K562 (cell line): Measurements from ENCODE around the gene CDRT4. TPM values are rescaled to one million over a fixed set of nuclear protein-coding genes. Genes with fewer than 3 reads are reported as not detected.

Source experiments
- ATAC-seq: fragments of 200-7000 bp; cut with Tn5 transposase; 3 replicates; pipeline ENCODE4 v1.9.1; 2020; ENCODE audit warnings: moderate library complexity
- BruUV-seq: library from RNA; stranded (reverse); fragments of 400-500 nt; replicated peaks from 2 replicates; lab custom pipeline; 2021; lab: Mats Ljungman, UMichigan
- CTCF ChIA-PET: fragments of 300-600 bp; formaldehyde crosslinking; extraction: SDS; loops from one replicate; lab custom pipeline; 2021; ENCODE audit warnings: low intra/inter-chr PET ratio; lab: Yijun Ruan, JAX
- POLR2A ChIA-PET: fragments of 300-600, 350-650 bp; sonication (Branson Sonifier 250); formaldehyde crosslinking; extraction: SDS; loops from one replicate; lab custom pipeline; 2021; ENCODE audit warnings: antibody characterized with exemption, inconsistent platforms; lab: Yijun Ruan, JAX
- DNase-seq, 4 experiments: peaks; one replicate each; pipeline versions ENCODE4 v3.0.0 to v3.0.0-alpha.2; 2011 to 2018; ENCODE audit warnings: low spot score in 3 of 4, mixed read lengths in 3 of 4; ENCODE audit errors: extremely low read depth in 1 of 4
- FAIRE-seq: peaks from 2 replicates; lab custom pipeline; 2011; peaks lifted over from hg19 to GRCh38; lab: Jason Lieb, UNC
- H2AFZ ChIP-seq: 2 replicates; pipeline ENCODE4 v1.6.0; 2011; ENCODE audit warnings: low read depth, low read length, control low read depth, inconsistent platforms
- H3K27ac ChIP-seq: fragments of 200-600 bp; 3 replicates; pipeline ENCODE4 v1.8.0; 2011; ENCODE audit warnings: low read depth, mild to moderate bottlenecking, control low read depth, inconsistent platforms, low read length, moderate library complexity, mixed read lengths; ENCODE audit errors: extremely low read depth
- H3K27me3 ChIP-seq, 2 experiments: fragments of 300-600 bp in 1 of 2; 2 replicates in 1 of 2; 3 replicates in 1 of 2; pipeline versions ENCODE4 v1.6.0 to v1.8.0; 2011; ENCODE audit warnings: inconsistent platforms in 2 of 2, low read length in 2 of 2, mild to moderate bottlenecking in 1 of 2, mixed read lengths in 1 of 2, moderate library complexity in 1 of 2; ENCODE audit not compliant: control insufficient read depth in 2 of 2, insufficient read depth in 2 of 2
- H3K36me3 ChIP-seq: fragments of 300-600 bp; 3 replicates; pipeline ENCODE4 v1.8.0; 2011; ENCODE audit warnings: mild to moderate bottlenecking, low read length, inconsistent platforms; ENCODE audit not compliant: control insufficient read depth, insufficient read depth
- H3K4me1 ChIP-seq, 2 experiments: fragments of 200-600 bp in 1 of 2; replicated peaks in 1 of 2; 2 replicates in 1 of 2; 3 replicates in 1 of 2; pipeline versions ENCODE4 v1.5.1 to v1.8.0; 2011; ENCODE audit warnings: inconsistent platforms in 2 of 2, low read length in 2 of 2, mild to moderate bottlenecking in 1 of 2, mixed read lengths in 1 of 2, moderate library complexity in 1 of 2; ENCODE audit not compliant: control insufficient read depth in 2 of 2, insufficient read depth in 2 of 2
- H3K4me2 ChIP-seq: 2 replicates; pipeline ENCODE4 v1.6.1; 2011; ENCODE audit warnings: low read length, control low read depth, inconsistent platforms, mixed read lengths; ENCODE audit not compliant: insufficient read depth
- H3K4me3 ChIP-seq: fragments of 200-600 bp; sonication (generic), shearing (Covaris generic); 2 replicates; pipeline ENCODE4 v1.5.1; 2016; ENCODE audit warnings: control low read depth, inconsistent platforms
- H3K79me2 ChIP-seq: fragments of 200-600 bp; 3 replicates; pipeline ENCODE4 v1.8.0; 2011; ENCODE audit warnings: low read length, inconsistent platforms; ENCODE audit not compliant: control insufficient read depth, insufficient read depth
- H3K9ac ChIP-seq, 2 experiments: 2 replicates each; pipeline versions ENCODE4 v1.6.0 to v1.6.1; 2011; ENCODE audit warnings: low read depth in 2 of 2, low read length in 2 of 2, control low read depth in 1 of 2, inconsistent platforms in 1 of 2, mild to moderate bottlenecking in 1 of 2, mixed read lengths in 1 of 2; ENCODE audit not compliant: insufficient read depth in 1 of 2
- H3K9me1 ChIP-seq: one replicate; pipeline ENCODE4 v1.6.0; 2011; ENCODE audit warnings: inconsistent platforms, mild to moderate bottlenecking, low read length, moderate library complexity; ENCODE audit not compliant: control insufficient read depth, insufficient read depth
- H3K9me3 ChIP-seq: replicated peaks from 2 replicates; pipeline ENCODE4 v1.5.1; 2011; ENCODE audit warnings: low read depth, low read length, inconsistent platforms; ENCODE audit not compliant: control insufficient read depth, insufficient read depth
- H4K20me1 ChIP-seq: replicated peaks from 2 replicates; pipeline ENCODE4 v1.6.1; 2011; ENCODE audit warnings: low read length, inconsistent platforms, mixed read lengths; ENCODE audit not compliant: control insufficient read depth, insufficient read depth
- ATF3 ChIP-seq, 2 experiments: fragments of 450-650 bp in 1 of 2; sonication (generic) in 1 of 2; formaldehyde crosslinking in 1 of 2; IDR thresholded peaks in 1 of 2; conservative IDR thresholded peaks in 1 of 2; 2 replicates each; pipeline versions ENCODE4 v1.6.1 to v1.8.1; 2016 to 2023; ENCODE audit warnings: mild to moderate bottlenecking in 2 of 2, moderate library complexity in 2 of 2, inconsistent platforms in 1 of 2, missing genetic modification reagents in 1 of 2
- CXXC5 ChIP-seq: fragments of 250-450 bp; sonication (Bioruptor Pico); IDR thresholded peaks from 2 replicates; pipeline ENCODE4 v1.8.0; 2022; ENCODE audit warnings: inconsistent platforms, mild to moderate bottlenecking, moderate library complexity
- DPF2 ChIP-seq: fragments of 450-650 bp; IDR thresholded peaks from 2 replicates; pipeline ENCODE4 v1.6.1; 2016
- HDAC1 ChIP-seq, 2 experiments: fragments of 450-650 bp; IDR thresholded peaks; 2 replicates each; pipeline ENCODE4 v1.6.1; 2016 to 2017; ENCODE audit warnings: inconsistent platforms in 1 of 2, mild to moderate bottlenecking in 1 of 2, moderate library complexity in 1 of 2
- IRF9 ChIP-seq: fragments of 450-650 bp; IDR thresholded peaks from 2 replicates; pipeline ENCODE4 v1.6.1; 2016; ENCODE audit warnings: missing biosample characterization, missing genetic modification characterization
- JUN ChIP-seq, 2 experiments: sonication (generic) in 1 of 2; formaldehyde crosslinking in 1 of 2; IDR thresholded peaks; 2 replicates each; pipeline versions ENCODE4 v1.6.1 to v1.8.0; 2012 to 2022; ENCODE audit warnings: borderline replicate concordance in 2 of 2, mild to moderate bottlenecking in 2 of 2, improper control_type of control experiment in 1 of 2, low read depth in 1 of 2, low read length in 1 of 2, missing genetic modification reagents in 1 of 2
- PCBP1 ChIP-seq: fragments of 200-400 bp; formaldehyde crosslinking; IDR thresholded peaks from 2 replicates; pipeline ENCODE4 v1.6.1; 2018; ENCODE audit warnings: mild to moderate bottlenecking, low read depth, low read length; ENCODE audit not compliant: poor library complexity, severe bottlenecking
- SMARCA4 ChIP-seq: fragments of 450-650 bp; IDR thresholded peaks from 2 replicates; pipeline ENCODE4 v1.6.1; 2016
- SMARCC2 ChIP-seq: fragments of 450-650 bp; IDR thresholded peaks from 2 replicates; pipeline ENCODE4 v1.6.1; 2017; ENCODE audit warnings: antibody characterized with exemption, moderate library complexity, mild to moderate bottlenecking, low read depth
- TCF3 ChIP-seq: sonication (generic); formaldehyde crosslinking; IDR thresholded peaks from 2 replicates; pipeline ENCODE4 v1.4.0; 2020; ENCODE audit warnings: mild to moderate bottlenecking, missing genetic modification reagents
- ZMIZ1 ChIP-seq, 2 experiments: fragments of 150-350 bp in 1 of 2; IDR thresholded peaks; 2 replicates each; pipeline ENCODE4 v1.6.1; 2012 to 2016; ENCODE audit warnings: low read depth in 2 of 2, low read length in 2 of 2, mild to moderate bottlenecking in 1 of 2, moderate library complexity in 1 of 2
- ZNF79 ChIP-seq: fragments of 250-450 bp; sonication (Bioruptor Pico); IDR thresholded peaks from 2 replicates; pipeline ENCODE4 v1.4.0; 2020; ENCODE audit warnings: low read depth, mild to moderate bottlenecking, moderate library complexity
- WGBS: fragments of 100-300 bp; shearing (Covaris generic); methylation state at CpG from one replicate; pipeline ENCODE4 v1.1.6; 2016; ENCODE audit warnings: low coverage, mixed read lengths; ENCODE audit not compliant: insufficient coverage; ENCODE audit errors: missing lambda C conversion rate; 5-methylcytosine and 5-hydroxymethylcytosine counted together
- in situ Hi-C: fragments of 300-500 bp; cut with MboI; formaldehyde crosslinking; loops from 4 replicates; pipeline ENCODE4 v1.15.0; 2018; ENCODE audit warnings: inconsistent platforms, mixed read lengths
- intact Hi-C: fragments of 100-400 bp; cut with micrococcal nuclease; formaldehyde crosslinking; loops from 2 replicates; pipeline ENCODE4 v1.14.2; 2022
- polyA plus RNA-seq, 8 experiments: library from polyadenylated mRNA; depleted of rRNA in 4 of 8; stranded (reverse) in 5 of 8; unstranded in 3 of 8; fragments of >200 nt; fragmentation: Nextera tagmentation in 2 of 8; fragmentation: Illumina TruSeq in 1 of 8; extraction: Ambion mirVana in 2 of 8; extraction: Trizol in 1 of 8; gene quantifications; 2 replicates each; pipeline versions ENCODE4 v1.2.1 to v1.2.3, GENCODE V29; 2011 to 2014; ENCODE audit warnings: inconsistent platforms in 1 of 8, missing spikeins in 1 of 8
- total RNA-seq, 7 experiments: library from RNA; depleted of rRNA in 6 of 7; stranded (reverse); fragments of >200 nt in 6 of 7; fragmentation: Illumina TruSeq in 2 of 7; extraction: Trizol in 2 of 7; gene quantifications; 2 replicates each; pipeline versions ENCODE4 v1.2.1 to v1.2.3, GENCODE V29; 2011 to 2021; ENCODE audit warnings: low replicate concordance in 1 of 7

Gene CDRT4
- total and polyA plus RNA-seq, 9 of the 15 experiments (the other 6 are each of a cell fraction or from before 2014, with no cell fraction given): 1.7 to 6.4 (median 3.5) TPM

- TF ChIP-seq ZMIZ1 (IDR thresholded peaks at IDR 0.05; ENCODE audit: low read depth in 2 of 2, low read length in 2 of 2): no peak
These were observed 24.9 kb downstream of the CDRT4 start (continued) for GRCh38 chr17:15442311-15443180.

- FAIRE-seq: peak; percentile 40
- WGBS: 5% methylated on average over 4 of the region's 4 CpGs
- POLR2A ChIA-PET: no interaction called here
- no peak for TF ChIP-seq PCBP1
- peak; percentile 45 for TF ChIP-seq TCF3 (CRISPR knock-in tag)
- peak; percentile 25; the same call in 1 of the 2 replicates for TF ChIP-seq SMARCC2
- TF ChIP-seq HDAC1 (IDR thresholded peaks at IDR 0.05): no peak
- TF ChIP-seq CXXC5 (CRISPR knock-in tag): peak; percentile 33; the same call in 1 of the 2 replicates
- peak; percentile 65 for TF ChIP-seq DPF2
- peak; percentile 59; the same call in 1 of the 2 replicates for TF ChIP-seq SMARCA4
- no peak for TF ChIP-seq IRF9 (tag)
- 0 out of 2 replicates have a peak, but pooled peaks have one; percentile 47 for TF ChIP-seq JUN (IDR thresholded peaks at IDR 0.05; ENCODE audit: borderline replicate concordance, low read depth, low read length)
- no peak for TF ChIP-seq JUN (CRISPR knock-in tag; IDR thresholded peaks at IDR 0.05; ENCODE audit: borderline replicate concordance)
- TF ChIP-seq ATF3 (IDR thresholded peaks at IDR 0.05): peak; percentile 64; the same call in 1 of the 2 replicates
- no peak for TF ChIP-seq ATF3 (CRISPR knock-in tag; conservative IDR thresholded peaks at IDR 0.05)
- TF ChIP-seq ZNF79 (CRISPR knock-in tag): no peak
These were observed 26.1 kb downstream of the CDRT4 start for GRCh38 chr17:15441315-15441714.

More at GRCh38 chr17:15441315-15441714, 26.1 kb downstream of the CDRT4 start:
- no peaks in the 10 kb centered on the region for H3K9me1 ChIP-seq
- H3K27me3 ChIP-seq: no peaks in the 10 kb centered on the region
- H3K4me3 ChIP-seq: no peak overlapping the region
- H2AFZ ChIP-seq: no peak overlapping the region
- in situ Hi-C loops: no loop called here
- no peaks in the 10 kb centered on the region for H4K20me1 ChIP-seq
- intact Hi-C loops: loop anchor here (10.0 kb wide), 1 partner anchor 53 kb away; no protein-coding TSS in a partner anchor
- no peak overlapping the region for H3K27ac ChIP-seq
- H3K9ac ChIP-seq: no peak overlapping the region
- no peak for ATAC-seq
- no TSS peak for BruUV-seq
- CTCF ChIA-PET: no interaction called here
- no peaks in the 10 kb centered on the region for H3K79me2 ChIP-seq
- peaks cover 0 to 19% of the 10 kb centered on the region in 2 experiments; a peak in 2 of 5 replicates for H3K4me1 ChIP-seq
- peak in 2 of 4 experiments; percentile 15 to 34 for DNase-seq
- H3K36me3 ChIP-seq: peaks cover 5% of the 10 kb centered on the region; the same call in 2 of the 3 replicates
- H3K9me3 ChIP-seq: 0 out of 2 replicates have a peak, but pooled peaks cover 2% of the 10 kb centered on the region
- H3K4me2 ChIP-seq: no peak overlapping the region
